NCI-H345 (cell line): ENCODE measurements around the gene TRPV4.
A peak's percentile ranks its signal among the peaks of the same experiment; 100 is the strongest.

Source experiments
- DNase-seq: peaks from one replicate; lab custom pipeline; 2025; lab: John Stamatoyannopoulos, UW

Gene TRPV4

GRCh38 chr12:109804820-109805761 is 28.1 kb downstream of the TRPV4 start:
- peak; percentile 60 for DNase-seq

GRCh38 chr12:109803678-109804077 is 29.5 kb downstream of the TRPV4 start:
- DNase-seq: no peak

- DNase-seq: no peak
Observed at GRCh38 chr12:109802828-109803227, 30.4 kb downstream of the TRPV4 start.

GRCh38 chr12:109800536-109800935 is 32.7 kb downstream of the TRPV4 start:
- no peak for DNase-seq

- no peak for DNase-seq
Observed at GRCh38 chr12:109798691-109799090, 34.5 kb downstream of the TRPV4 start.

GRCh38 chr12:109797905-109798669 is 35.1 kb downstream of the TRPV4 start:
- DNase-seq: no peak

- DNase-seq: no peak
Observed at GRCh38 chr12:109796057-109796456, 37.1 kb downstream of the TRPV4 start.

GRCh38 chr12:109795023-109795422 is 38.2 kb downstream of the TRPV4 start:
- DNase-seq: no peak

GRCh38 chr12:109793826-109794501 is 39.2 kb downstream of the TRPV4 start:
- DNase-seq: no peak

GRCh38 chr12:109793411-109793810 is 39.8 kb downstream of the TRPV4 start:
- no peak for DNase-seq

- DNase-seq: no peak
Observed at GRCh38 chr12:109792992-109793391, 40.2 kb downstream of the TRPV4 start.

GRCh38 chr12:109789526-109790048 is 43.6 kb downstream of the TRPV4 start:
- no peak for DNase-seq

- DNase-seq: no peak
Observed at GRCh38 chr12:109786799-109787198, 46.4 kb downstream of the TRPV4 start.

- no peak for DNase-seq
Observed at GRCh38 chr12:109785854-109786253, 47.3 kb downstream of the TRPV4 start.

GRCh38 chr12:109783965-109784244 is 49.3 kb downstream of the TRPV4 start:
- DNase-seq: no peak

- DNase-seq: no peak
Observed at GRCh38 chr12:109783135-109783964, 49.8 kb downstream of the TRPV4 start.

GRCh38 chr12:109782326-109782703 is 50.9 kb downstream of the TRPV4 start:
- peak; percentile 13 for DNase-seq

- DNase-seq: no peak
Observed at GRCh38 chr12:109781668-109782325, 51.4 kb downstream of the TRPV4 start.

GRCh38 chr12:109779382-109779781 is 53.8 kb downstream of the TRPV4 start:
- no peak for DNase-seq

- DNase-seq: no peak
Observed at GRCh38 chr12:109778684-109779083, 54.5 kb downstream of the TRPV4 start.

GRCh38 chr12:109777544-109777943 is 55.7 kb downstream of the TRPV4 start:
- peak; percentile 21 for DNase-seq
